AG08395 (cell line): ENCODE measurements around the gene ATP8B4.

ENCODE experiments used
- DNase-seq: peaks from one replicate; pipeline ENCODE4 v3.0.0; 2012; ENCODE audit warnings: mixed read lengths, low spot score

ATP8B4 gene

DNA sequence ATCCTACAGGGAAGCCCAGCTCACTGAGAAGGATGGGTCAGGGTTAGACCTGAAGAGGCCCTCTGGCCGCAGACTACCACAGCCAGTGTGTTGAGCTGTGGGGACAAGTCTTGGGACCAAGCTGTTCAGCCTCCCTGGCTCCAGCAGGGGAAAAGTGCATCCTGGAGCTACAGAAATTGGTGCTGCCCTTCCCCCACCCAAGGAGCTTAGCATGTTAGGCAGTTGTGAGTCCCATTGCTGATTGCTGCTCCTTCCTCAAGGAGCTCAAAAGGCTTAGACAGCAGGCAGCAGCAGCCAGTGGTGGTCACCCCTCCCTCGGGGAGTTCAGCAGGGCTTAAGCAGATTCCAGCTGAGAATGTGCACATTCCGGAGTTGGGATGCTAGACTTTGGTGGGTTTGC, 165.6 kb downstream of the ATP8B4 start:
- DNase-seq: no peak

DNA sequence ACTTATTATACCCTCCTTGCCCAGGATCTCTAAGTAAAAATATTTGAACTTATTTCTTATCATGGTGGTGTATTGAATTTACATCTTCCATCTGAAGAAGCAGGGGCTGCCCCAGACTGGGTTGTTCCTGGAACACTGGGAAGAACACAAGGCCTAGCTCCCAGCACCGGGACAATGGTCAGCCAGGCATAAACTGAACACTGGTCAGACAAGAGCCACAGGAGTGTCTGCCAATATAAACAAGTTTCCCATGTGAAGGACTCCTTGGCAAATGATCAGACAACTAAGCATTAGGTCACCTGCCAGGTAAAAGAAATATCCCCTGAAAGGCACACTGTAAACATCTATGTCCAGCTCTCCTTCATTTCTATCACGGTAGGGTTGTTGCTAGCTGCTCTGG, 172.4 kb downstream of the ATP8B4 start:
- no peak for DNase-seq

DNA sequence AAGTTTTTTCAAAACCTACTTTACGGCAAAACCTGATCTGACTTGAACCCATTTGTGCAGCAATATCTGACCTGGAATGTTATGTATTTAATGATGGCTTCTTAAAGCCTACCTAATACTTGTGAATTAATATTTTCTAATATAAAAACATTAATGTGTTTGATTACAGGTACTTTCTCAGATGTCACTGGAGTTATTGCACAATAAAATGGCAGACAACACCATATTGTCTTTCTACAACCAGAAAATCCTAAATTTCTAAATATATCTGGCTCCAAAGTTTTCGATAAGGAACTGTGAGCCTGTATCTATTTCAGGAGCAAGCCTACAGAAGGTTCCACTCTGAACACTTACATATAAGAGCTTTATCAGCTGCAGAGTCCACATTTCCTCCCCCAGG, 184.5 kb downstream of the ATP8B4 start:
- no peak for DNase-seq

DNA sequence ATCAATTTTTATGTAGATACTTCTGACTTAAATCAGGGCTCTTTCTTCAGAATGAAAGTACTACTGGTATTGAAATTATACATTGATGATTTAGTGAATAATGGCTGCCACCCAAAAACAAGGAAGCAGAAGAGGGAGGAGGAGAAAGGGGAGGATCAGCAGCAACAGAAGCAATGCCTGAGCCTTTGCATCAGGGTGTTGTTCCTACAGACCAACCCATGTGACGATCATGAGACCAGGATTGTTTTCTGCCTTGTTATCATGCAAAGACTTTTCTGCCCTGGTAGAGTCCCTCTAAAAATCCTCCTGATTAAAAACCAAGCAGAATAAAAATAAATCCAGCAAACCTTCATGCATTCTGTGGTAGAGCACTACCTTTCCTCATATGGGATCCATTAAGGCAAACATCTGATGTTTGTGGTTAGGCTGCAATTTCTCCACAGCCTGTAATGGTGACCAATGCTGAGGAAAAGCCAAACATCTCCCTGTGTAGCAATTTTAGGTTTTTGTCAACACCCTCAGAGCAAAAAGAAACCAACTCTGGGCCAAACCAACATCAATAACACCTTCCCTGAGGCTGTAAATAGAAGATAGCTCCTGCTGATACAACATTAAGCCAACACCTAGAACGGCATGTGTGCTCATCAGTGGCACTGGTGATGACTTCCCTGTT, 191.7 kb downstream of the ATP8B4 start:
- peak; percentile 82 for DNase-seq

DNA sequence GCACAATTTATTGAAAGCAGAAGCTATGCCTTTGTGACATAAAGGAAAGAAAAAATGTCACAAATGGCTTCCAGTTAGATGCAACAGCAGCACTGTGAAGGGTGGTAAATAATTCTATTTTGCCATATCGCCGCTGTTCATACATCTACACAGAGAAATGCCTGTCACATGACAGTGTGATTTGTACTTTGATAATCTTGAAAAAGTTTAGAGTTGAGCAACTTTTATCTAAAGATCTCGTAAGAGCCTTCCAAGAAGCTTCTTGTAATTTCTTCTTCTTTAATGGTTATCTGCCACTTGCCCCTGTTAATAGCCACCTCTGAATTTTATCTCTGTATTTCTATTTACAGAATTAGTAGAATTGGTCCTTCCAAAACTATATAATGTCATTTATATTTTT, 192.3 kb downstream of the ATP8B4 start:
- no peak for DNase-seq

DNA sequence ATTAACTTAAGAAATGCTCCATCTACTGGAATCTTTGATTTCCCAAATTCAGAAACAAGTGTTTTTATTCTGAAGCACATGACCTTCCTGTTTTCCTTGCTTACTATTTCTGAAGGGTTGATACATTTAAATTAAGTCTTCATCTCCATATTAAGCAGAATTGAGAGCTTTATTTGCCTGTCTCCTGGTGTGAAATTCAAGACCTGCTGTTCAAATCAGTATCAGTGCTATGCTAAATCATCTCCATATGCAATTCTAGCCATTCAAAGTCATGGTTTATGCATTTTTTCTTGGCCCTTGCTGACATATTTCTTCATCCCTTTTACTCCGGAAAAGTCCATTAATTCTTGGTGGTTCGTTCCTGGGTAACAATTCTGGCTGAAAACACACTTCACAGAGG, 195.4 kb downstream of the ATP8B4 start:
- DNase-seq: no peak

DNA sequence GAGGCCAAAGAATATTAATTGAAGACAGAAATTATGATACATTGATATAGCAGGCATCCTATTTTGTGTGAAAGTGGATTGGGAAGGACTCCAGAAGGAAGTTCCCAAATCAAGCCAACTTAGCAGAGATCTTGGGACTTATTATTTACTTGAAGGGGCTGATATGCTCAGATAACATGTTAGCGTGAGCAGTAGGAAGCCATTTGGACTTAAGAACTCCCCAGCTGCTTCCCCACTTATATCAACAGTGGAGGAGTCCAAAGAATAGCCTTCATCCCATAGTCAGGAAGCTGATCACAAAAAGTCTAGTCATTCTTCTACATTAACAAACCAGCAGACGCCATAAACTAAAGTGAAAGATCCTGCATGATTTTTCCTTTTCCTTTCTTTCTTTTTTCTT, 200.0 kb downstream of the ATP8B4 start:
- DNase-seq: no peak

DNA sequence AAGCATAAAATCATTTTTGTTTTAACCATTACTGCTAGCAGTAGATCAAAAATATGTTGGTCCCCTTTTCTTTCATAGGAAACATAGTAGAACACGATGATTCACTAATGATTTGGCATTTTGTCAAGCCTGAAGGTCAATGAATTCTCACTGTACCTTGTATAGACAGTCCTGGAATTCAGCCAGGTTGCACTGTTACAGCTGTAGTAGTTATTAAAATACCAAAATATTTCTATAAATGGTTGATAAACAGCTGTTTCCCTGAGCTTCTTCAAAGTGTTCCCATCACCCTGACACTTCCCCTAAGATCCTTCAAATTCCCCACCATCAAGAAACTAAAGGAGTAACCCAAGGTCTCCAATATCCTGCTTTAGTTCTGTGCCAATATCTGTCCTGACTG, 200.9 kb downstream of the ATP8B4 start:
- DNase-seq: no peak

DNA sequence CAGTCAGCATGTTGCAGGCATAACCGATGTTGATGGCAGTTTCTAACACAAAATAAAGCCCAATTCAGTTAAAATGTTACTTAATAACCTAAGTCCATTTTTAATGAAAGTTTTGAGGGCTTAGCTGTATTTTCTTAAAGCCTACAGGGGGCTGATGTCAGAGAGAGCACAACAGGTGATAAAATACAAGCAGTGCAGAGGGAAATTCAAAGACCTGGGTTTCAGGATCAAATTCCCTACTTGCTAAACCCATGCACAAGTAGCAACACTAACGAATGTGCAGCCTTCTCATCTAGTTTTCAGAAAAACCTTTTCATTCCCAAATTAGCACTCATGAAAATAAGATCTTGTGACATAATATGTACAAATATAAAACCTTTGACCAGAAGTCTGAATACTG, 202.0 kb downstream of the ATP8B4 start:
- no peak for DNase-seq

DNA sequence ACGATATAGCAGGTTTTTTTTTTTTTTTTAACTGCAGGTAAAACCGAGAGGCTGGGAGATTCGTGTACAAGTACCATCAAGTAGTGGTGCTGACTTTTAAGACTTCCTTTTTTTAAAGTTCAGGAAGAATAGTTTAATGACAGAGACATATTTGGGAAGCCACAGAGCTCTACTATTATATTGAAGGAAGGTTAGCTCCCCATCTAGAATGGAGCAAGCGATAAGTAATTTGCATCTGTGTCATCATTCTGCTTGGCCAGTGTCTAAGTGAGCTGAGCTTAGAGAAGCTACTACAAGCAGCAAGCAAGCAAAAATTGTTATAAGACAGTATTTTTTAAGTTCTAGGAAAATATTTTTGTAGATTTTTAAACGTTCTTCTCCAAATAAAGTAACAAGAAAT, 203.2 kb downstream of the ATP8B4 start:
- DNase-seq: no peak

DNA sequence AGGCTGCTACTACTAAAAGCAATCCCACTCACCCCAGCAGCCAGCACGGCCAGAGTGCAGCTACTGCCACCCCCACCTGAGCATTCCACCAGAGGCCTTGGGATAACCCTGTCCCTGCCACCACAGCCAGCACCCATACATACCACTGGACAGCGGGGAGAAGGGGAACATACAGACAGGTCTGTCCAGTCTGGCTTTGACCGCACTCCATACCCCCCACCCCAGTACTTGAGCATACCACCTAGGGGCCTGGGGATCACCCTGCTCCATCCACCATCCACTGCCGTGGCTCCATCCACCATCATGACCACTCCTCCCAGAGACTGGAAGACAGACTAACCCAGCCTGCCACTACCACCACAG, 210.1 kb downstream of the ATP8B4 start:
- no peak for DNase-seq

DNA sequence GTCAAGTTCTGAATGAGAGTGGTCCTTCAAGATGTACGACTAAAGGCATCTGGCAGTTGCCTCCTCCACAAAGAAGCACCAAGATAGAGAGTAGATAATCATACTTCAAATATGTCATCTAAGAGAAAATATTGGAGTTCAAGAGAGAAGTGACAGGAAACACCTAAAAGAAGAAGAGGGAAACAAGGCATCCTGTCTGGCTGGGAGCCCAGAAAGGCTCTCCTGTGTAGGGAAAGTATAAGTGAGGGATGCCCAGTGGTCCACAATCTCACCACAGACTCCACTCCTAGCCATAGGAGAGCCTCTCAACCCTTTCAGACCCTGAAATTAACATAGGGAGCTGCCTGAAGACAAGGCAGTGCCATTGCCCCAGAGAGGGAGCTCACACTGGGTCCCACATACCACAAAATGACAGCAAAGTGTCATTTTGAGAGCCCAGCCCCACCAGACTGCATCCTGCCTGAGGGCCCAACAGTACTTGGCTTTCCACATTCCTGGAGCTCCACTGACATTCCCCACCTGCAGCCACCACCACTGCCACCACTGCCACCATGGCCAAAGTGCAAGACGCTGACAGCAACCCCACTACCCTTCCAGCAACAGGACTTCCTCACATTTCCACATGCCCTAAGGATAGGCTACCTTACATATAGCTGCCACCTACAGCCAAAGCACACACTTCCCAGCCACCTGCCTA, 210.6 kb downstream of the ATP8B4 start:
- DNase-seq: no peak

DNA sequence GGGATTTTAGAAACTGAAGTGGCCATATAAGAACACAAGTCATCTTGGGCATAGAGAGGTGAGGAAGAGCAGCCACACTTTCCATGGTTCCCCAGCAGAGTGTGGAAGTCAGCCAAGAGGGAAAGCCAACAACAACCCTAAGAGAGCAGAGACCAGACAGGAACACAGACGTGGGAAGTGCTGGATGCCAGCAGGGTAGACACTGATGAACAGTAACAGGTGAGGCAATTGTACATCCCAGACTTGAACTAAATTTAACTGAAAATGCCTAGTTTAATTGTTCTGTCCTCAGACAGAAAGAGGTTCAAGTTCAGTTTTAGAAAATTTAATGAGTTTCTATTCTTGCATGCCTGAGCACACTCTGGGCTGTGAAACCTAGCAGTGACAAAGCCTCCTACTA, 212.1 kb downstream of the ATP8B4 start:
- no peak for DNase-seq

DNA sequence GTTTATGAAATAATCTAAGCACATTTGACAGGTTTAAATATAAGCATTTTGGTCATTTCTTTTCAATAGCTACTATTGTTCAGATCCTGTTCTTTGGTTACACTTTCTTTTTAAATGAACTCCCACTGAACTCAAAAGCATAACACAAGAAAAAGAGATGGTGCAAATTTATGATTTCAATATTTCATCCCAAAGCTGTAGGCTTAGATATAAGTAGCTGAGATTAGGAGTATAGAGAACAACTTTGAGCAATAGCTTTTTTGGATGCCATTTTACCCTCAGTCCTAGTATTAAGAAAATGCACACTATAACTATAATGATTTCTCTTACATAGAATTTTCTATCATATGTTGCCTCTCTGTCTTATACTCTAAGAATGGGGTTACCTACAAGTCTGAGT, 213.8 kb downstream of the ATP8B4 start:
- no peak for DNase-seq

DNA sequence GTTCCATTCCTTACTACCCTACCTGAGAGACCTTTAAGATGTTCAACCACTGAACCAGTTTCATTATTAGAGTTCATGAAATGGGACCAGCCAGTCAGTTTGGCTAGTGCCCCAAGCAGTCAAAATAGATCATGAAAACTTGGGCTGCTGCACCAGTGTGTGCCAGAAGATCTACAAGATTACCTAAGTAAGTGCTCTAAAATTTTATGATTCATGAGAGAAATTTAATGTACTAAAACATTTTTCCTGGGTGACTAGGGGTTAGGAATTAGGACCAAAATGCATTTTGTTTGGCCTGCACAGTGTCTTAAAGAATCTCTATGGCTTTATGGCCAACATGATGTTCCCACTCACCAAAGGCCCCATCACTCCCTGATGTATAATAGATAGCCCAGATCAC, 214.7 kb downstream of the ATP8B4 start:
- DNase-seq: peak; percentile 25

DNA sequence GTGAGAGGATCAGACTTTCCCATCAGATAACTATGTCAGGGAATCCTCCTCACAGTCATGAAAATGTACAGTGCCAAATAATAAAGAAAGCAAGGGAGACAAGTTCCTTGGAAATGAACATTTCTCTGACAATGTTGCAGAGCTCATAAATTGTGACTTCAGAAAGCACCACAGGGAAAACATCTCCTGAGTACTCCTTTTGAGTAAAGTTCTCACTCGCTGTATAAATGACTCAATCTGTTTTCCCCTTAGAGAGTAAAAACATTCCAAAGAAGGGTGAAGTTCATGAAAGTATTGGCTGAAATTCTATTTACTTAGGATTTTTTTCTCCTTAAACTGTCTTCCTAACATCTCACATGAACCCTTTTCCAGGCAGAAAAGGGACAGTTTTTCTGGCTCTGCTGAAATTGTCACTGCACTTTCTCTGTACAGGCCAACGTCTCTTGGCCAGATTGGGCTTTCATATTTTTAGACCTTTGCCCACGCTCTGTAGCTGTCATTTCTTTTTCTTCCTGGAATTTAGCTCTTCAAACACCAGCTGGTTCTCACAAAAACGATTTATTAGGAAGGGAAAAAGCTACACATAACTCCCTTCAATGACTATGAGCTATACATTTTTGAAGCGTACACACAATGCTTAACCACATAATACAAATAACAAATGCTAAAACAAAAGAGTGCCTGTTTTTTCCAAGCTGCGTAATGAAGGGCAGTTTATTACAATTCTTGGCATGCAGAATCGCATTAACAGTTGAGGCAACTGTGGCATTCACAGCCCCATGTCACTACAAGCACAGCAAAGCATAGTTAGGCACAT, 216.1 kb downstream of the ATP8B4 start:
- DNase-seq: peak; percentile 63

DNA sequence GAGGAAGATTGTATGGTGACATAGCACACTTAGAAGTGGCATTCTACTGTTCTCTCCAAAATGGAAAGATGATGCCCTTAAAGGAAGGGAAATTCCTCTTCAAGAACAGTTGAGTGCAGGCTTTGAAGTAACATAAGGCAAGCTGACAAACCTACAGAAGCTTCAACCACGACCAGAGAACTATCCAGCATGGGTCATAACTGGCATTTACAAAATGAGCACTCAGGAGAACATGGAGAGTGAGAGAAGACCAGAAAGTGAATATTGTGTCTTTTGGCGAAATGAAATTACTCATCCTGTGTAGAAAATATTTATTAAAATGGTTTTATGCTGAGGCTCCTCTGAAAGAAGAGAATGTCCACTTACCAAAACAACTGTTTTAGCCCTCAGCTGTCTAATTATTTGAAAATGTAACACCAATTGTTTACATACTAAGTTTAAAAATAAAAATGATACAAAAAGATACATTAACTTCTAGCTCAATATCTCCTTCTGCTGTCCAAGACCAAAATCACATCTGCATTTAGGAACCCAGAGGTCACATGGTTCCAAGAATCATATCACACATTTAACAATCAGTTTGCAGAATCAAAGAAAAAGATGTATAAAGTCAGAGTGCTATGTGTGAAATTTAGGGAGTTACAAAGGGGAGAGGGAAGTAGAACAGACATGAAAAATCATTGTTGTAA, 216.9 kb downstream of the ATP8B4 start:
- DNase-seq: peak; percentile 34

DNA sequence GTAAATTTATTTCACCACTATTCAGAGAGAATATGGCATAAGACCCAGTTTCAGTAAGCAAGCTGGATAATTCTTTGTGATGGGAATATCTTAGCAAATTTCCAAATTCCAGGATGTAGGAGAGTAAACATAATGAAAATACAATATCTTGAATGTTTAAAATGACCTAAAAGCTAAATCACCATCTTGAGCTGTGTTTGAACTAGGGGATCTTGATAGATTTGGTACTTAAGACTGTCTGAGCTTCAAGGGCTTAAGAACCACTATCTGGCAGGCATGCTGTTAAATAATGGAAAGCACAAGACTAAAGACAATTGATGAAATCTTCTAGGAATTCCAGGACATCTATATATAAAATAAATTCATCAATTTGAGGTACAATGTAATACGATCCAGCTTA, 217.7 kb downstream of the ATP8B4 start:
- no peak for DNase-seq

DNA sequence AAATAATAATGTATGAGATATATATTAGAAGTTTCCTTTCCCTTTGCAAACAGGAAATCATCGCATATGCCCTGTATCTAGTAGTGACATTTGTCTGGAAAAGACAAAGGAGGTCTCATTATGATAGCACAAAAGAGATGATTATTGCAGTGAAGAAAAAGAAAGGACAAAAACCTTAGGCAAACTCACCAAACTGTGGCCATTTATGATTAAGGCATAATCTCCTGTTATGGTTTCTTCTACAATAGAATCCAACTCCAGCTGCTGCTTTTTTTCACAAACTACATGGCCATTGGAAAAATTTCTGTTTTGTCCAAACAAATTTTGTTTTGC, 218.2 kb downstream of the ATP8B4 start:
- DNase-seq: no peak

DNA sequence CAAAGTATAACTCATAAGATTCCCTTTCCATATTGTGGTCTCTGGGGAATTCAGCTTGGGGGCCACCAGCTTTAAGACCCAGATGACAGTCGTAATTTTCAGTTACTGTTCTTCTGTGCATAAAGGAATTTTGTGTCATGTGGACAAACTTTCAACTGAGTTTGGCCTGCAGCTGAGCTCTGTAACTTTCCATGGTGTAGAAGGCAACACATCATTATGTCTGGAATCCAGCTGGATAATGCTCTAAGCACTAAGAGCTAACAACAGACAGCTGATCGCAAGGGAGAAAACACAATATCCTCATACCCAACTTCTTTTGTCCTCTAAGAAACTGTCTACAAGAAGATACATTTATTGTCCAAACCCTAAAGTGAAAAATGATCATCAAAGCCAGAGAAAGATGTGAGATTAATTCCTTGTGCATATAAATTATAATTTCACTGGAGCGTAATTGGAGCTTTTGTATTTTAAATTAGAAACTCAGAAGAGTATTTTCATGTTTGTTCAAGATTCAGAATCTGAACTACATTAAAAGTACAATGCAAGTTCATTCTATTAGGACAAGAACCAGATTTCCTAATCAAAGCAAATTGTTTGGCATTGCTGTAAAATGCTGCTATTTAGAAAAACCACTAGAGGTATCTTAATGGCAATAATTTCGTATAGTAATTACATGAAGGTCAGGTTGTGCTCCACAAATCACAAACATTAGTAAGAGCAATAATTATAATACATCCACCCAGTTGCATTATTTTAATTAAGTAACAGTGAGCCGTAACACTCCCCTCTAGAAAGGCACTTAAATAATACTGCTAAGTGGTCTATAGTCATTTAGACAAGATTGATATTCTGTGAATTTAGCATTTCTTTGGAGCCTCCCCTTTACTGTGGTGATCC, 218.8 kb downstream of the ATP8B4 start:
- peak; percentile 35 for DNase-seq

DNA sequence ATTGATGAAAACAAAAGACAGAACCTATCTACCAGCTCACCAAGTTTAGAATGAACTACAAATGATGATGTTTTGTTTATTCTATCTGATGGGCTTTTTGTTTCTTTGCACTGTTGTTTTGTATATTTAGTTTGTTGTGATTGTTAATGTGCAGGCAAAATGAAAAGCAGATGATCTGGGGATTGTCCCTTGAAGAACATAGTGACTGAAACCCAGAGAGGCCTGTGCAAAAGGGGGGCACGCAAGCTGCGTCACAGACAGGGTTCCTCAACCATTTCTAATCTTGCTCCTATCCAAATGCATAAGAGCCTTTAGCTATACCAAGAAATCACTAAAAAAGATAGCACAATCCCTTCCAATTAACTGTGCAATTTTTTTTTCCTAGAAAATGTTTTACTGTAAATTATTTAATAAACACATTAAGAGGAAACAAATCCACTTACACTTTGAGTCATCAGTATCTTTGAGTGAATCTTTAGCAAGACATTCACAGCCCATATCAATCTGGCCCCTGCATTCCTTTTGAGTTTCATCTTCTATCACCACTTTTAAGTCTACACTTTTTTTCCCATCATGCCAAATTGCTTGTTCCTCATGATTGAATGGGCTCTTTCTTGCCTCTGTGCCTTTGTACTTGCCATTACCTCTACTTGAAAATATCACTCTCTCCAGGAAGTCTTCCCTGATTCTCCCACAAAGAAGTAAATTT, 220.3 kb downstream of the ATP8B4 start:
- DNase-seq: no peak
